Neural crest cell (in vitro differentiated cells): Measurements from ENCODE around the gene PTGDS. TPM values are rescaled to one million over a fixed set of nuclear protein-coding genes. Genes with fewer than 3 reads are reported as not detected.

Experiments used
- DNase-seq: peaks from one replicate; pipeline ENCODE4 v3.0.0; 2021; ENCODE audit warnings: low read depth, mixed read lengths, low spot score
- H3K27ac Mint-ChIP-seq: one replicate; pipeline ENCODE4 v1.8.0; 2021; ENCODE audit warnings: mild to moderate bottlenecking, mixed read lengths; ENCODE audit not compliant: unreplicated experiment
- H3K27me3 Mint-ChIP-seq: 2 replicates; pipeline ENCODE4 v1.8.0; 2021; ENCODE audit warnings: low read depth, mild to moderate bottlenecking, mixed read lengths
- H3K36me3 Mint-ChIP-seq: 2 replicates; pipeline ENCODE4 v1.8.0; 2021; ENCODE audit warnings: low read depth, mild to moderate bottlenecking, mixed read lengths
- H3K4me1 Mint-ChIP-seq: 2 replicates; pipeline ENCODE4 v1.8.0; 2021; ENCODE audit warnings: mixed read lengths
- H3K4me3 Mint-ChIP-seq: one replicate; pipeline ENCODE4 v1.8.0; 2021; ENCODE audit warnings: mild to moderate bottlenecking, mixed read lengths
- H3K9me3 Mint-ChIP-seq: 2 replicates; pipeline ENCODE4 v1.8.0; 2021; ENCODE audit warnings: mixed read lengths
- CTCF ChIP-seq: fragments of 200-600 bp; sonication (generic); conservative IDR thresholded peaks from 2 replicates; pipeline ENCODE4 v1.5.0; 2021; ENCODE audit warnings: antibody characterized with exemption, mild to moderate bottlenecking
- total RNA-seq: library from RNA; stranded (reverse); gene quantifications from 2 replicates; pipeline ENCODE4 v1.2.1, GENCODE V29; 2021

PTGDS gene
- total RNA-seq, 1 donor from 2014 or later = not detected

GRCh38 chr9:136981588-136982231 is 4.4 kb downstream of the PTGDS start:
- H3K4me1 Mint-ChIP-seq = peaks cover 8% of the 10 kb centered on the region
- DNase-seq = no peak
- H3K27me3 Mint-ChIP-seq = peaks cover 7% of the 10 kb centered on the region
- H3K36me3 Mint-ChIP-seq = no peaks in the 10 kb centered on the region
- no peaks in the 10 kb centered on the region for H3K9me3 Mint-ChIP-seq
- H3K27ac Mint-ChIP-seq = no peak overlapping the region
- no peak overlapping the region for H3K4me3 Mint-ChIP-seq
- no peak for TF ChIP-seq CTCF

GRCh38 chr9:136982232-136983051 is 5.1 kb downstream of the PTGDS start, which contains the start of gene LCNL1:
Gene LCNL1 (plus strand): TSS chr9:136982993. CDS start chr9:136983587, 594 bp downstream.
- DNase-seq = no peak
- peaks cover 8% of the 10 kb centered on the region for H3K4me1 Mint-ChIP-seq
- no peak within 1 kb of the TSS for H3K27ac Mint-ChIP-seq
- H3K27me3 Mint-ChIP-seq = peaks cover 4% of the 10 kb centered on the region
- no peak for TF ChIP-seq CTCF
- no peak within 1 kb of the TSS for H3K4me3 Mint-ChIP-seq
- H3K9me3 Mint-ChIP-seq = no peaks in the 10 kb centered on the region
- no peaks in the 10 kb centered on the region for H3K36me3 Mint-ChIP-seq

GRCh38 chr9:136983167-136983566 is 5.9 kb downstream of the PTGDS start:
- Mint-ChIP-seq H3K9me3 (no peaks in the 10 kb centered on the region), H3K27ac (no peak overlapping the region), H3K4me3 (no peak overlapping the region), H3K36me3 (no peaks in the 10 kb centered on the region), H3K27me3 (no peaks in the 10 kb centered on the region), H3K4me1 (peaks cover 8% of the 10 kb centered on the region)
- no peak for TF ChIP-seq CTCF
- no peak for DNase-seq

GRCh38 chr9:136983656-136984314 is 6.5 kb downstream of the PTGDS start:
- H3K4me3 Mint-ChIP-seq = no peak overlapping the region
- no peak for DNase-seq
- H3K27me3 Mint-ChIP-seq = no peaks in the 10 kb centered on the region

More at GRCh38 chr9:136983656-136984314, 6.5 kb downstream of the PTGDS start:
- H3K4me1 Mint-ChIP-seq = peaks cover 8% of the 10 kb centered on the region
- no peak for TF ChIP-seq CTCF
- H3K9me3 Mint-ChIP-seq = no peaks in the 10 kb centered on the region
- no peak overlapping the region for H3K27ac Mint-ChIP-seq
- H3K36me3 Mint-ChIP-seq = no peaks in the 10 kb centered on the region
